WI38 (cell line): ENCODE data around the gene CEPT1.

ENCODE experiments used
- H3K4me3 ChIP-seq: 2 replicates; pipeline ENCODE4 v1.5.1; 2011; ENCODE audit warnings: low read depth, mild to moderate bottlenecking, control low read depth, low read length
- CTCF ChIP-seq: IDR thresholded peaks from 2 replicates; pipeline ENCODE4 v1.5.1; 2012; ENCODE audit warnings: low read depth, mild to moderate bottlenecking, control low read depth, low read length

Gene CEPT1

GRCh38 chr1:111140680-111140967 lies 601 bp downstream of the CEPT1 start:
- H3K4me3 ChIP-seq: peak overlapping the region; percentile 94
- TF ChIP-seq CTCF: no peak

GRCh38 chr1:111141245-111142220 lies 1.5 kb downstream of the CEPT1 start:
- no peak for TF ChIP-seq CTCF
- peak overlapping the region; percentile 94 for H3K4me3 ChIP-seq

DNA sequence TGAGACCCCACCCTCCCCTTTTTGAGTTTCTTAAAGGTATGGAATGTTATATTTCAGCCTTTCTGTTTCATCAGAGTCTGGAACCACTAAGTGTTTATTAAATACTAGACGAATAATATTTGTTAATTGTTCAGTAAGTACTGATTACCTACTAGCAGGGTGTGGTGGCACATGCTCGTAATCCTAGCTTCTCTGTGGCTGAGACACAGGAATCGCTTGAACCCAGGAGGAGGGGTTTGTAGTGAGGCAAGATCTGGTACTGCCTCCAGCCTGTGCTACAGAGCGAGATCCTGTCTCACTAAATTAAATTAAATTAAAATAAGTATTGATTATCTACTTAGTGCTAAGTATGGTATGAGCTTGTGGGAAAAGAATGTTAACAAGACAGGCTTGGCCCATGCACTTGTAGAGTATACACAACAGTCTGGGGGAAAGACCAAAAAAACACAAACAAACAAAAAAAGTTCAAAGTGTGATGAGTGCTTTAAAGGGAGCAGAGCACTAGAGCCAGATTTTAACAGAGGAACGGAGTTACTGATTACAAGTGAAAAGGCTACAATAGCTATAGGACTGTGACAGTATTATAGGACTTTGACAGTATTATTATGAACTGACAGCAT lies 2.4 kb downstream of the CEPT1 start:
- TF ChIP-seq CTCF: no peak
- no peak overlapping the region for H3K4me3 ChIP-seq

GRCh38 chr1:111145542-111145941 lies 5.5 kb downstream of the CEPT1 start:
- TF ChIP-seq CTCF: no peak
- H3K4me3 ChIP-seq: no peak overlapping the region

DNA sequence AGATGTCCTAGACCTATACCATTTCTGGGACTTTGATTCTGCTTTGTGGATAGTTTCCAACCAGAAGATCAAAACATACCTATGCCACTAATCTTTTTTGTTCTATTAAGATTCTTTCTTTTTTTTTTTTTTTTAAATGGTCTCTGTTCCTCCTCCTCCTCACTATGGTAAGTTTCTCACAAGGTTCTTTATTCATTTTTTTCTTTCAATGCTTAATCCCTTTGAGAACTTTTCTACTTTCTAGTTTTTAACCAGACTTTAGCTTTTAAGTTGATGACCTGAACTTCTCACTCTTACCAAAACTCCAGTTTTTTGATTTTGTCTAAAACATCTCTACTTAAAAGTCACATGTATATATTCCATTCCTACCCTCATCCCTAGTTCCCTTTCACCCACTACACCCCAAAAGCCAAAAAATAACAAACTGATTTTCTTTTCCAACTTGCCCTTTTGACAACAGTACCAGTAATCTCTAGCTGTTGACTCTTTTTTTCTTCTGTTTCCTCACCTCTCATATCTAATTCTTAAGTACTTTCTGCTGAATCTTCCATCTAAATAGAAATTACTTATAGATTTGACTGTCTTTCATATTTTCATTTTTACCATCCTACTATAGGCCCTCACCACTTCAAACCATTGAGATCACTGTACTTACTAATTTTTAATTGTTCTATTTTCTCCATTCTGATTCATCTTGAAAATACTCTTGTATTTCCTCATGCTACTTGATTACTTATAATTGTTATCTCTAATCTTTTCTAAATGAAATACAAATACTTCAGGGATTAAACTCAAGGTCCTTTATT lies 6.1 kb downstream of the CEPT1 start:
- no peak overlapping the region for H3K4me3 ChIP-seq
- no peak for TF ChIP-seq CTCF

- TF ChIP-seq CTCF: no peak
- H3K4me3 ChIP-seq: no peak overlapping the region
Observed at GRCh38 chr1:111147948-111148347, 7.9 kb downstream of the CEPT1 start.

DNA sequence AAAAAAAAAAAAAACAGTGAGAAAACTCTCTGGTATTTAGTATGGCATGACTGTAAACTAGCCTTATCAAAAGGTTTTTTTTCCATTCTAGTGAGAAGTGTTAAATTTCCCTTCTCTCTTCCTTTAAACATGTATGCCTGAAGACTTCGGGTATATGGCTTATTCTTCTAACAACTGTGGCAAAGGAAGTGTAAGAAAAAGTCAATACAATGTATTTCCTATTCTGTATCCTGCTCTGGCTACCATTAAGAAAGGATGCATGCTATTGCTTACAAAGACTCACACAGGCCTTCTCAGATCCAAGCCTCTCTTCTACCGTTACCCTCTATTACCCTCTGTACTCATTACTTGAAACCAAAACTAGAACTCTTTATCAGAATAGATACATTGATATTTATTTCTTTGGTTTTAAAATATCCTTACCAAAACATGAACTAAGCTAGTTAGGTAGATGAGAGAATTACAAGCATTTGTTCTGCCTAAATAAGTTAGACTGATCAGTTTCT lies 8.4 kb downstream of the CEPT1 start:
- TF ChIP-seq CTCF: no peak
- no peak overlapping the region for H3K4me3 ChIP-seq
